ENCODE data around the gene FALEC.
"Not testable (repeated sequence)": the region's sequence is repeated elsewhere in the genome, so short reads cannot be mapped to it uniquely, and the experiment has no call there.

Gene FALEC

DNA sequence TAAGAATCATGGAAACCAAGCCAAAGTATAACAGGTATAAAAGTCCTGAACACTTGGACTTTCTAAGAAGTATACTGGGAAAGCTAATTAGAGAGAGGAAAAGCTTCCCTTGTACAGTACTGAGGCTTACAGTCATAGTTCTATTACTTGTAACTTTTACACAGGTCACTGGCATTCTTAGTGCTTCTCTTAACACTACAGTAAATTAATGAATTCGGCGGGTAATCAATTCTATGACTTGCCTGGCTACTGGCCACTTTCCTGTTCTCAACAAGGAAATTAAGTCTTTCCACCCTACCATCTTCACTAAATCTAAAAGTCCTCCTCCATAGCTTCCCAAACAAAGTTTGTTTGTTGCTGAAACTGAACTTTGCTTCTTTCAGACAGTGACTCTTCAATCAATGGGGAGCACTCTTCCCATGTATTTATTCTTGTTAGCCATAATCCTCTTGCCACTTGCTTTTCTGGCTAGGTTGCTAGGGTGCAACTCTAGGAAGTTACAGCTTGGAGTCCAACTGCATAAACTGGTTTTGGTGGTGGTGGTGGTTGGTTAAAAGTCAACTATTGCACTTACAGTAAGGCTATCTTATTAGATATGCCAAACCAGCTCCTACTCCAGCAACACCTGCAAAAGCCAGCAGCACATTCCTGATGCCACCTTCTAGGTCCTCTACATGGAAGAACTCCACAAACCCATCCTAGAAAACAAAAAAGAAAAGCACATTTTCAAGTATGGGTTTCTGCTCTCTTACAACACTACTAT, 61.4 kb downstream of the FALEC start:
- DNase-seq = no peak

DNA sequence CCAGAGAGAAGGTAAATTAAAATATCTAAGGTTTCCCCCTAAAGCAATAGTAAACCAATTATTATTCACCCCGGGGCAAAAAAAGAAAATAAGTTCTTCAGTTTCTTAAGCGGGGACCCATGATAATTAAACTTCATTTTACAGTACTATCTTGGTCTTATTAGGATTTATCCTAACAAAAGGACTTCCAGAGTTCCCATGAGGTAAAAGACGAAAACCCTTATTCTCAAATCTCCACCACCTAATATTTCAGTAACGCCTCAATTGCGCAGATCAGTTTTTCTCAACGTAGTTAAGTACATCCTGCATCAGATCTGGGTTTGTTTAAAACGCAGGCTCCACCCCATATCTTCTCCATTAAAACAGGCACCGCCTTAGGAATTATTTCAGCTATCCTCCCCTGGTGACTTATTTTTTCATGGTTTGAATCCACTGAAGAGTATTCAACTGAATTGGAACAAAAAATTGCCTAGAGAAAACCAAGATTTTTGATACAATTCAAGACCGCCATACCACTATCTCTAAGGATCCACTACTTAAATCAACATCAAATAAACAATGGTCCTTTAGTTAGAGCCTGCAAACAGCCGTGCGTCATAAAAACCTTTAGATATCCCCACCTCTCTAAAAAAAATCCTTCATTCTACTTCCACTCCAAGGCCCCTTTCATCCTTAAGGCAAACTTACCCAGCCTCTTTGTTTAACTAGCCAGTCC, 62.2 kb downstream of the FALEC start:
- DNase-seq = peak; percentile 21

DNA sequence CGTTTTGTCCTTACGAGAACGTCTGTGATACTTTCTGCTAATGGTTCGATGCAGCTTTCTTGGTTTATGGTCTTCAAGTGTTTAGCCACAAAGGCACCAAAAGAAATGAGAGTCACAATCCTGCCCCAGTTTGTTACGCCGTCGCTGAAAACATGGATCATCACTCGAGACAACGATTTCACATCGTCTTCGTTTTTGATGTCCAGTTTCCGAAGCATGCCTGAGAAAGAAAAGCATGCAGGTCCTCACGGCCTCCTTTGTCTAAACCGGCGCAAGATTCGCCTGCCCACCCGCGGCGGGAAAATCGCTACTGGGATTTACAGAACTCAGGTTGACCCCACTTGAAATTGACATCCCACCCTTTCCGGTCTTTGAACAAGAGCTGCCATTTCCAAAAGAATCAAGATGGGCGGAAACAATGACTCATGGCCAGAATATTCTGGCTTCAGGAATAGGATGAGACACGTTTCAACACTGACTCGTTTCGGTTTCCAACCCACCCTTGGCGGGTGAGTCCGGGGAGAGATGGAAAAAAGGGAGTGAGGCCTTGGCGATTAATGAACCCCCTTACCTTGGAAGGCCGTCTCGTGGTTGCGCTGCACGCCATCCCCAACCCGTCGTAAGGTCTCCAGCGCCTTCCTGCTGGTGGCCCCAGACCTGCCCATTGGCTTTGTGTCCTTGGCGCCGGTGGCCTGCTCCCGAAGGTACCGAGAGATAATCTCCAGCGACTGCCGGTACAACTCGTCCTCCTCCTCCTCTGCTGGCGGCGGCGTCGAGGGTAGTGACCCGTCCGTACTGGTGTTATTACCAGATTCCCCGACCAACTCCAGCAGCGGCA, 62.9 kb downstream of the FALEC start:
- peak; percentile 69 for DNase-seq

DNA sequence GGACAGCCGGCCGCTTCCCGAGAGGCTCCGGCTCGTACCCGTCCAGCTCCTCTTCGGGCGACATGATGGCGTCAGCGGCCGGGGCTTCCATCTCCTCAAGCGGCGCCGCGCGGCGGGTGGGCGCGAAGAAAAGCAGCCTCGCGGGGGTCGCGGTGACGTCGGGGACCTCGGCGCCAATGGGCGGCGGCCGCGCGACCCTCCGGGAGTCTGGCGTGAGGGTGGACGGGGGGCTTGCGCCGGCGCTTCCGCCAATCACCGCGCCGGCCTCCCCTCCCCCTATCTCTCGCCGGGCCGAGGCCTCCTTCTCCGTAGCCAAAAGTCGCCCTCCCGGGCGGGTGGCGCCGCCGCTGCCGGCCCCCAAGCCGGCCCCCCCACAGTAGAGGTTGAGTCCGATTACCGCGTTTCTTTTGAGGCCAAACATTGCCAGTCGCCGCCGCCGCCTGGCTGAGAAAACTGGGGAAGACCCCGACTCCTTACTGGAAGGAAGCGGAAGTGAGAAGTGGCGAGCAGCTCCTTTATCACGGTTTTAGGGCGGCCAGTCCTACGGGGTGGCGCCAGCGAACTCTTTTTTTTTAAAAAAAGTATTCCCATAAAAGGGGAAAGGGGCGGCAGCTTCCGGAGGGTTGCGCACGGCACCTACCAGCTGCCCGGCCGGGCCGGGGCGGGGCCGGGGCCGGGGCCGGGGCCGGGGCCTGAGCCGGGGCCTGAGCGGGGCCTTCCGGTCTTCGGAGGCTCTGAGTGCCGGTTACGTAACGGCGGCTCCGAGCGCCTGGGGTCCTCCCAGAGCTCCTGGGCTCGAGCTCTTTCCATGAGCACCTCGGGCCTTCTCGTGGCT, 63.8 kb downstream of the FALEC start, which contains the start of gene MCL1:
MCL1 (minus strand) TSS at position 501 of the 835 bp plus-strand sequence; CDS start at position 421, 80 bp downstream.
- peak; percentile 91 for DNase-seq

DNA sequence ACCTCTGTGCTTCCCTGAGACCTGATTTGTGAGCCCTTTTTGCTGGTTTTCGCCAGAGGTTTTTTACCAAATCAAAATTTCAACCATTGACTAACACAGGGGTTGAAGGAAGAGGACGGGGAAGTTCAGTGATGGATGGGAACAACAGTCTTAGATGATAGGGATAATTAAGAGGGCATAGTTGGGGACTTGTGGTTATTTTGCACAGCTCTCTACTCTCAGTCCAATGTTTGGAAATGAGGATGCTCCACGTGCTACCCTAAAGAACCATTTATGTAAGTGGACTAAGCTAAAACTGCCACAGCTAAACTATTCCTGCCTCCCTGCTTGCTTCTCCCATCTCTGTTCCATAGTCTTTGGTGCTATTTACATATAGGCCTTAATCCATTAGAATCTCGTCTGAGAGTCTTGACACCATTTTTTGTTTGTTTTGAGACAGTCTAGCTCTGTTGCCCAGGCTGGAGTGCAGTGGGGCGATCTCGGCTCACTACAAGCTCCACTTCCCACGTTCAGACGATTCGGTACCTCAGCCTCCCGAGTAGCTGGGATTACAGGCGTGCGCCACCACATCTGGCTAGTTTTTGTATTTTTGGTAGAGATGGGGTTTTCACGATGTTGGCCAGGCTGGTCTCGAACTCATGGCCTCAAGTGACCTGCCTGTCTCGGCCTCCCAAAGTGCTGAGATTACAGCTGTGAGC, 64.5 kb downstream of the FALEC start:
- no peak for DNase-seq

DNA sequence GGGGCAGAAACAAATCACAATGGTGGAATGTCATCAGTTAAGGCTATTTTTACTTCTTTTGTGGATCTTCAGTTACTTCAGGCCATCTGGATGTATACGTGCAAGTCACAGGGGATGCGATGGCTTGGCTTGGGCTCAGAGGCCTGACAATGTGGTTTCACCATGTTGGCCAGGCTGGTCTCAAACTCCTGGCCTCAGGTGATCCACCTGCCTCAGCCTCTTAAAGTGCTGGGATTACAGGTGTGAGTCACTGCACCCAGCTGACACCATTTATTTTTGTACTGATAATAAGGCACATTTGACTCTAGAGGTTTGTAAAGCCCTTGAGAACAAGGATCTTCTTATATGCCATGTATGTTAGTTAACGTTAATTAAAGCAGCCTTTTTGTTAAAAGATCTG, 65.4 kb downstream of the FALEC start:
- DNase-seq = not testable (repeated sequence)

DNA sequence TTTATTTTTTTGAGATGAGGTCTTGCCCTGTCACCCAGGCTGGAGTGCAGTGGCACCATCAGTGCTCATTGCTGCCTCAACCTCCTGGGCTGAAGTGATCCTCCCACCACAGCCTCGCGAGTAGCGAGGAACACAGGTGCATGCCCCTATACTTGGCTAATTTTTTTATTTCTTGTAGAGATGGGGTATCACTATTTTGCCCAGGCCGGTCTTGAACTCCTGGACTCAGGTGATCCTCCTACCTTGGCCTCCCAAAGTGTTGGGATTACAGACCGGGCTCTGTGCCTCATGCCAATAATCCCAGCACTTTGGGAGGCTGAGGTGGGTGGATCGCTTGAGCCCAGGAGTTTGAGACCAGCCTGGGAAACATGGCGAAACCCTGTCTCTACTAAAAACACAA, 65.9 kb downstream of the FALEC start:
- not testable (repeated sequence) for DNase-seq

DNA sequence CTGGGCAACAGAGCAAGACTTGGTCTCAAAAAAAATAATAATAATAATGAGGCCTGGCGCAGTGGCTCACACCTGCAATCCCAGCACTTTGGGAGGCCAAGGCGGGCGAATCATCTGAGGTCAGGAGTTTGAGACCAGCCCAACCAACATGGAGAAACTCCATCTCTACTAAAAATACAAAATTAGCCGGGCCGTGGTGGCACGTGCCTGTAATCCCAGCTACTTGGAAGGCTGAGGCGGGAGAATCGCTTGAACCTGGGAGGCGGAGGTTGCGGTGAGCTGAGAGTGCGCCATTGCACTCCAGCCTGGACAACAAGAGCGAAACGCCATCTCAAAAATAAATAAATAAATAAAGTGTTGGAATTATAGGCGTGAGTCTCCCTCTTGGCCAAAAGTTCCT, 66.4 kb downstream of the FALEC start:
- DNase-seq = not testable (repeated sequence)

DNA sequence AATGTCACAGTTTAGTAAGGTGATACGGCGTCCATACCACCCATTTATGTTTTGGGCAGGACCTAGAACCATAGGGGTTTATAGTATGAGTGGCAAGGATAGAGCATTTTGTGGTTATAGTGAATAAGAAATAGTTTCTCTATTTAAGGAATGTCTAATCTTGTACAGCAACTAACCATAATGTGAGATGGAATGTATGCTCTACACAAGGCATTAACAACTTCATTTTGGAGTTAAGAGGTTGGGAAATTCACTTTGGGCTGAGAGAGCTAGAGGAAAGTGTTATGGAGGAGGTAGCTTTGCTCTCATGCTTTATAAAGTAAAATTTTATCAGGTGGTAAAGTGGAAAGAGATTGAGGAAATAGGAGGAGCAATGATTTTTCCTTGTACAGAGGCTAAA, 66.8 kb downstream of the FALEC start:
- DNase-seq = no peak

Measured in NCI-H748 treated with DMSO at 0.1 percent for 48 hours (cell line).